WERI-Rb-1 (cell line): ENCODE results near the gene CYSTM1.

ENCODE experiments used
- DNase-seq: peaks from one replicate; pipeline ENCODE4 v3.0.0-alpha.2; 2020
- H3K27ac ChIP-seq: fragments of 250-450 bp; sonication (Bioruptor Pico); 2 replicates; pipeline ENCODE4 v1.5.1; 2020; ENCODE audit warnings: mild to moderate bottlenecking, moderate library complexity
- H3K27me3 ChIP-seq: fragments of 250-450 bp; sonication (Bioruptor Pico); 2 replicates; pipeline ENCODE4 v1.5.1; 2021; ENCODE audit warnings: mild to moderate bottlenecking, low read depth, moderate library complexity; ENCODE audit not compliant: insufficient read depth, severe bottlenecking
- H3K36me3 ChIP-seq: fragments of 250-450 bp; sonication (Bioruptor Pico); 2 replicates; pipeline ENCODE4 v1.5.1; 2020; ENCODE audit warnings: mild to moderate bottlenecking, moderate library complexity
- H3K4me3 ChIP-seq: 2 replicates; pipeline ENCODE4 v1.5.1; 2011; ENCODE audit warnings: low read depth, mild to moderate bottlenecking, control low read depth, low read length
- H3K9me3 ChIP-seq: fragments of 250-450 bp; sonication (Bioruptor Pico); 2 replicates; pipeline ENCODE4 v1.5.1; 2021; ENCODE audit warnings: mild to moderate bottlenecking, moderate library complexity; ENCODE audit not compliant: severe bottlenecking
- TF ChIP-seq, protein P1 (sequence below): IDR thresholded peaks from 2 replicates; pipeline ENCODE4 v1.5.1; 2011; ENCODE audit warnings: low read depth, mild to moderate bottlenecking, control low read depth, inconsistent platforms, low read length

The CYSTM1 gene

DNA sequence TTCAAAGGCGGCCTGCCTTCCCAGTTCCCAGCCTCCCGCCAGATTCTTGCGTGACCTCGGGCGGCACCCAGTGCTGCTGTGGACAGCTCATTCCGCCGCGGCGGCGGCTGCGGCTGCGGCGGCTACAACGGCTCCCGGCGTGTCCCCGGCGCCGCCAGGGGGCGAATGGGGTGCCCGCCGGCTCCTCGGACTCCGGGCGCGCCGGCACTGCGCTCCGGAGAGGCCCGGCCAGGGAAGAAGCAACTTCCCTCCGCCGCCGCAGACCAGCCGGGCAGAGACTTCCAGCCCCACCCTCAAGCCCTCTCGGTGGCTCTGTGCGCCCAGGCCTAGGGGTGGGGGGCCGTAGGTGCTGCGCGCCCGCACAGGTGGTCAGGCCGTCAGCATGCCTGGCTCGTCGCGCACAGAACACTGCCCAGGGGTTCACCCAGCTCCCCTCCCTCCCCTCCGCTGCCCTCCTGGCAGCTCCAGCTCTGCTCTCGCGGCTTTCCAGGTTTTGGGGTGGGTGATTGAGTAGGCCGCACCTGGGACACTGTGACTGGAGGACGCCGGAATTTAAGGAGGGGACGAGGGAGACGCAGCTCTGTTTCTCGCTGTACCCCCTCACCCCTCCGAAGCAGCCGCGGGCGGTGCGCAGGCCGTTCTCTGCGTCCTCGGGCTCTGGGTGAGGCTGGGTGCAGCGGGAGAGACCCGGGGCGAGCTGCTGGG is 29.0 kb upstream of the CYSTM1 start:
- H3K4me3 ChIP-seq, result peak overlapping the region; percentile 24
- no peaks in the 10 kb centered on the region for H3K9me3 ChIP-seq
- no peaks in the 10 kb centered on the region for H3K27me3 ChIP-seq
- H3K27ac ChIP-seq, result no peak overlapping the region
- no peaks in the 10 kb centered on the region for H3K36me3 ChIP-seq
- DNase-seq, result peak; percentile 48
- TF ChIP-seq, protein P1, sequence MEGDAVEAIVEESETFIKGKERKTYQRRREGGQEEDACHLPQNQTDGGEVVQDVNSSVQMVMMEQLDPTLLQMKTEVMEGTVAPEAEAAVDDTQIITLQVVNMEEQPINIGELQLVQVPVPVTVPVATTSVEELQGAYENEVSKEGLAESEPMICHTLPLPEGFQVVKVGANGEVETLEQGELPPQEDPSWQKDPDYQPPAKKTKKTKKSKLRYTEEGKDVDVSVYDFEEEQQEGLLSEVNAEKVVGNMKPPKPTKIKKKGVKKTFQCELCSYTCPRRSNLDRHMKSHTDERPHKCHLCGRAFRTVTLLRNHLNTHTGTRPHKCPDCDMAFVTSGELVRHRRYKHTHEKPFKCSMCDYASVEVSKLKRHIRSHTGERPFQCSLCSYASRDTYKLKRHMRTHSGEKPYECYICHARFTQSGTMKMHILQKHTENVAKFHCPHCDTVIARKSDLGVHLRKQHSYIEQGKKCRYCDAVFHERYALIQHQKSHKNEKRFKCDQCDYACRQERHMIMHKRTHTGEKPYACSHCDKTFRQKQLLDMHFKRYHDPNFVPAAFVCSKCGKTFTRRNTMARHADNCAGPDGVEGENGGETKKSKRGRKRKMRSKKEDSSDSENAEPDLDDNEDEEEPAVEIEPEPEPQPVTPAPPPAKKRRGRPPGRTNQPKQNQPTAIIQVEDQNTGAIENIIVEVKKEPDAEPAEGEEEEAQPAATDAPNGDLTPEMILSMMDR, result peak; percentile 39

- Histone ChIP-seq H3K9me3 (no peaks in the 10 kb centered on the region), H3K27ac (no peak overlapping the region), H3K27me3 (no peaks in the 10 kb centered on the region), H3K36me3 (no peaks in the 10 kb centered on the region), H3K4me3 (no peak overlapping the region)
- TF ChIP-seq, protein P1, result no peak
- DNase-seq, result no peak
These were observed 28.5 kb upstream of the CYSTM1 start for GRCh38 chr5:140146523-140146842.

DNA sequence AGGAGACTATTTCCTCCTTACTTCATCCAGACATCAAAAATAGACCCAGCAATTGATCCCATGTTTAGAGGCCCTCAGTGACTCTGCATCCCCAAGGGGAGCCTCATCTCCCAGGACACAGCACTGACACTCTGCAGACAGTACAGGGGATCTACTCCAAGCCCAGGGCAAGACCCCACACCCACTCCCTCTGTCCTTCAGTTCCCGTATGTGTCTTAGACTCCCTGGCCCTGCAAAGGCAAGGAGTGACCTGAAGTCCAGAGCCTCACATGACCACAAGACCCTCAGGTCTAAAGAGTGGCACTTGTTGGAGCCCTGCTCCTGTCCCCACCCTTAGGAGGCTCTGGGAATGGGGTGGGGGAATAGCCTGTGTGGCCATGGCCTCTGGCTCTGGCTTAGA is 27.5 kb upstream of the CYSTM1 start:
- no peaks in the 10 kb centered on the region for H3K9me3 ChIP-seq
- no peak overlapping the region for H3K4me3 ChIP-seq
- H3K27ac ChIP-seq, result no peak overlapping the region
- no peaks in the 10 kb centered on the region for H3K27me3 ChIP-seq
- no peak for DNase-seq
- no peaks in the 10 kb centered on the region for H3K36me3 ChIP-seq
- TF ChIP-seq, protein P1, result no peak

- Histone ChIP-seq H3K27ac (no peak overlapping the region), H3K9me3 (no peaks in the 10 kb centered on the region), H3K36me3 (no peaks in the 10 kb centered on the region), H3K4me3 (no peak overlapping the region), H3K27me3 (no peaks in the 10 kb centered on the region)
- TF ChIP-seq, protein P1, result no peak
- peak; percentile 48 for DNase-seq
These were observed 26.5 kb upstream of the CYSTM1 start for GRCh38 chr5:140148508-140148907.

DNA sequence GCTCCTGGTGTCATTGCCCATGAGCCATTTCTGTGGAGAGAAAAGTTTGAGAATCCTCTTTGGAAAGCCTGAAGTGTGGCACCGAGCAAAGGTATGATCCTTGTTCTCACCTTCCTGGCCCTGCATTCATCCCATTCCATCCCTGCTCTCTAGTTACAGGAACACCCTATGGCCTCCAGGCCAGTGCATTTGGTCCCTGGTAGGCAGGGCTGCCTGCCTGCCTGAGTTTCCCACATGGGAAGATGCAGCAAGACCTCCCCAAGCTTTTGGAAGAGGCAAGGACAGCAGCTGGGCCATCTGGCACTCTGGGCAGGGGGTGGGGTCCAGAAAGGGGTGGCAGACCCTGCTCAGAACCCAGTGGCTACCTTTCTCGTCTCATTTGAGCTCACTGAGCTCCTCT is 24.8 kb upstream of the CYSTM1 start:
- Histone ChIP-seq H3K27ac (no peak overlapping the region), H3K9me3 (no peaks in the 10 kb centered on the region), H3K4me3 (no peak overlapping the region), H3K36me3 (no peaks in the 10 kb centered on the region), H3K27me3 (no peaks in the 10 kb centered on the region)
- TF ChIP-seq, protein P1, result no peak
- DNase-seq, result no peak
